GM23248 (cell line): ENCODE data around the gene ADAD2. TPM values are rescaled to one million over a fixed set of nuclear protein-coding genes. Genes with fewer than 3 reads are reported as not detected.
"Not testable (repeated sequence)": the region's sequence is repeated elsewhere in the genome, so short reads cannot be mapped to it uniquely, and the experiment has no call there.

ENCODE experiments used
- DNase-seq: peaks from one replicate; pipeline ENCODE4 v3.0.0-alpha.2; 2015
- H2AFZ ChIP-seq: fragments of 200-600 bp; sonication (generic); 2 replicates; pipeline ENCODE4 v1.6.1; 2016; ENCODE audit warnings: antibody characterized with exemption
- H3F3A ChIP-seq: fragments of 200-600 bp; sonication (generic); 2 replicates; pipeline ENCODE4 v1.6.1; 2016; ENCODE audit warnings: mild to moderate bottlenecking, antibody characterized with exemption, mixed run types; ENCODE audit not compliant: insufficient read depth
- H3K27ac ChIP-seq: fragments of 200-600 bp; sonication (generic); 2 replicates; pipeline ENCODE4 v1.5.1; 2016; ENCODE audit warnings: mild to moderate bottlenecking
- H3K27me3 ChIP-seq: fragments of 200-600 bp; sonication (generic); replicated peaks from 2 replicates; pipeline ENCODE4 v1.6.1; 2016; ENCODE audit warnings: mild to moderate bottlenecking; ENCODE audit not compliant: insufficient read depth
- H3K36me3 ChIP-seq: fragments of 200-600 bp; sonication (generic); 2 replicates; pipeline ENCODE4 v1.6.1; 2016; ENCODE audit warnings: low read depth, mild to moderate bottlenecking
- H3K4me1 ChIP-seq: fragments of 200-600 bp; sonication (generic); 2 replicates; pipeline ENCODE4 v1.6.1; 2016; ENCODE audit warnings: mild to moderate bottlenecking; ENCODE audit not compliant: insufficient read depth
- H3K4me2 ChIP-seq: fragments of 200-600 bp; sonication (generic); one replicate; pipeline ENCODE4 v1.6.1; 2016; ENCODE audit warnings: mild to moderate bottlenecking; ENCODE audit not compliant: unreplicated experiment
- H3K4me3 ChIP-seq: fragments of 200-600 bp; sonication (generic); 2 replicates; pipeline ENCODE4 v1.5.1; 2016; ENCODE audit warnings: mild to moderate bottlenecking
- H3K79me2 ChIP-seq: fragments of 200-600 bp; sonication (generic); 2 replicates; pipeline ENCODE4 v1.6.1; 2016; ENCODE audit warnings: mild to moderate bottlenecking; ENCODE audit not compliant: insufficient read depth
- H3K9ac ChIP-seq: fragments of 200-600 bp; sonication (generic); 2 replicates; pipeline ENCODE4 v1.6.1; 2016; ENCODE audit warnings: mild to moderate bottlenecking
- H3K9me2 ChIP-seq: fragments of 200-600 bp; sonication (generic); 2 replicates; pipeline ENCODE4 v1.6.1; 2016; ENCODE audit warnings: mixed run types, mild to moderate bottlenecking, moderate library complexity; ENCODE audit not compliant: insufficient read depth
- H3K9me3 ChIP-seq: fragments of 200-600 bp; sonication (generic); one replicate; pipeline ENCODE4 v1.6.1; 2017; ENCODE audit warnings: low read depth
- H4K20me1 ChIP-seq: fragments of 200-600 bp; sonication (generic); 2 replicates; pipeline ENCODE4 v1.6.0; 2016; ENCODE audit not compliant: insufficient read depth
- EZH2 ChIP-seq: fragments of 200-600 bp; sonication (generic); IDR thresholded peaks from 2 replicates; pipeline ENCODE4 v1.6.1; 2018; ENCODE audit warnings: antibody characterized with exemption, mild to moderate bottlenecking; ENCODE audit not compliant: insufficient read depth, poor library complexity, severe bottlenecking
- EZH2phosphoT487 ChIP-seq: fragments of 200-600 bp; sonication (generic); IDR thresholded peaks from 2 replicates; pipeline ENCODE4 v1.6.1; 2018; ENCODE audit warnings: antibody characterized with exemption, moderate library complexity, mild to moderate bottlenecking, low read depth; ENCODE audit not compliant: insufficient read depth
- WGBS, 2 experiments: methylation state at CpG; one replicate each; pipeline ENCODE4 v1.1.6; 2015 to 2017; ENCODE audit warnings: low lambda C conversion rate in 2 of 2, low coverage in 1 of 2; ENCODE audit errors: missing lambda C conversion rate in 2 of 2; 5-methylcytosine and 5-hydroxymethylcytosine counted together
- in situ Hi-C: fragments of 300-500 bp; cut with MboI; formaldehyde crosslinking; loops from 2 replicates; pipeline ENCODE4 v1.15.0; 2020
- polyA plus RNA-seq: library from polyadenylated mRNA; unstranded; fragments of >200 nt; fragmentation: Nextera tagmentation; extraction: Ambion mirVana; gene quantifications from 2 replicates; pipeline ENCODE4 v1.2.1, GENCODE V29; 2016
- total RNA-seq: library from RNA; depleted of rRNA; stranded (reverse); fragments of >200 nt; shearing (Covaris generic); gene quantifications from 2 replicates; pipeline ENCODE4 v1.2.3, GENCODE V29; 2014

ADAD2 gene
- total and polyA plus RNA-seq, 2 experiments from 2014 or later, result not detected

DNA sequence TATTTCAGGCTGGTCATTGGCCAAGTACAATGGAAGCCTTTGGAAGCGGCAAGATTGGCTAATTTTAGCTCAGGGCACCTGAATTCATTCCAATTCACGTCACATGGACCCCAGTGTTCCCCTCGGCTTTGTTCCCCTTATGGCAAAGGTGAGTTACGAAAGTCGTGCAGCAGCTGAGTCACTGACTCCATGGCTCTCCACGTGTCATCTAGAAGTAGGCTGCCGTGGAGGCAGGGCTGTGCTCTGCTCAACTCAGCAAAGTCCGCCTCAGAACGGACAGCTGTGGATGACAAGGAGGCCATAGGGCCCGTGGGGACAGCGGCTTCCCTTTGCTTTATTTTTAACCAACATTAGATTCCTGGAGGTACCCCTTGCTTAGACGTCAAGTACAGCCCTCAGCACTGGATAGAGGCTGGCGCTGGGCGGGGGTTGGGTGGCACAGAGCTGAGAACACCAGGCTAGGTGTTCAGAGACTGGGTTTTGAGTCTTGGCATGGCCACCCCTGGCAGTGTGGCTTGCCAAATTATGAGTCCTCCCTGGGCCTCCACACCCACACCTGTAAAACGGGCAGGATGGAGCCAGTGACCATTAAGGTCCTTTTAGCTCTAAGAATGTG is 23.6 kb downstream of the ADAD2 start:
- in situ Hi-C loops, result no loop called here

DNA sequence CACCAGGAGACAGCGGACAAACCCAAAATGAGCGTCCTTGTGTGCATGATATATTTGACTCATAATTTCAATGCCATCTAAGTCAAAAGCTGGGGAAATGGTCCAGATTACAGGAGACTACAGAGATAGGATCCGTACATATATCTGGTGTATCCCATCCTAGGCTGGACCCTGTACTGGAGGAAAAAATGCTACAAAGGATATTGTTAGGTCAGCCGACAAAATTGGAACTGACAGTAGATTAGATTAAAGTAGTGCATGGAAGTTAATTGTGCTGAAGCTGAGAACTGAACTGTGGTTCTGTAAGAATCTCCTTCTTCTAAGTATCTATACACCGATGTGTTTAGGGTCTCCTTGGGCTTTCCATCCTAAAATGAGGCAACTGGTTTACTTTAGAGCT is 24.6 kb downstream of the ADAD2 start:
- Histone ChIP-seq H3K36me3 (no peaks in the 10 kb centered on the region), H3K4me3 (no peak overlapping the region), H3K27me3 (peaks cover 4% of the 10 kb centered on the region), H3K9ac (no peak overlapping the region), H2AFZ (no peak overlapping the region), H3K4me1 (no peaks in the 10 kb centered on the region), H3K4me2 (no peak overlapping the region), H3K9me2 (no peaks in the 10 kb centered on the region), H4K20me1 (no peaks in the 10 kb centered on the region), H3K79me2 (no peaks in the 10 kb centered on the region), H3K27ac (no peak overlapping the region), H3F3A (no peaks in the 10 kb centered on the region), H3K9me3 (no peaks in the 10 kb centered on the region)
- DNase-seq, result no peak
- 79 to 82% methylated on average over 5 of the region's 5 CpGs for WGBS, 2 experiments
- TF ChIP-seq EZH2 (no peak), EZH2phosphoT487 (no peak)
- in situ Hi-C loops, result no loop called here

More for the DNA sequence above, 23.6 kb downstream of the ADAD2 start:
- no peak overlapping the region for H3K4me3 ChIP-seq
- H3F3A ChIP-seq, result no peaks in the 10 kb centered on the region
- no peaks in the 10 kb centered on the region for H3K79me2 ChIP-seq
- no peak for TF ChIP-seq EZH2phosphoT487
- no peak for TF ChIP-seq EZH2
- no peak overlapping the region for H3K27ac ChIP-seq
- DNase-seq, result no peak
- H3K27me3 ChIP-seq, result peaks cover 4% of the 10 kb centered on the region
- H3K9me3 ChIP-seq, result no peaks in the 10 kb centered on the region
- no peaks in the 10 kb centered on the region for H3K36me3 ChIP-seq
- 68 to 73% methylated on average over 15 of the region's 15 CpGs for WGBS, 2 experiments
- H3K9me2 ChIP-seq, result no peaks in the 10 kb centered on the region
- no peak overlapping the region for H3K9ac ChIP-seq
- no peak overlapping the region for H3K4me2 ChIP-seq
- H2AFZ ChIP-seq, result no peak overlapping the region
- no peaks in the 10 kb centered on the region for H3K4me1 ChIP-seq
- no peaks in the 10 kb centered on the region for H4K20me1 ChIP-seq

DNA sequence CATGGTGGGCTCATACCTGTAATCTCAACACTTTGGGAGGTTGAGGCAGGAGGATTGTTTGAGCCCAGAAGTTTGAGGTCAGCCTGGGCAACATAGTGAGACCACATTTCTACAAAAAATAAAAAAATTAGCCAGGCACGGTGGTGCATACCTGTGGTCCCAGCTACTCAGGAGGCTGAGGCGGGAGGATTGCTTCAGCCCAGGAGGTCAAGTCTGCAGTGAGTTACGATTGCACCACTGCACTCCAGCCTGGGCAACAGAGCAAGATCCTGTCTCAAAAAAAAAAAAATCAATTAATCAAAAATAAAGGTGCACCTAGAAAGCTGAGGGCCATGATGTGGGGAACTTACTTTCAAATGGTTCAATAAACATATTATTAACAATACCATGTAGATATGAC is 25.2 kb downstream of the ADAD2 start:
- H3K27me3 ChIP-seq, DNase-seq, H4K20me1 ChIP-seq, H3K4me2 ChIP-seq, H3K27ac ChIP-seq, H3K9me3 ChIP-seq, H3K9me2 ChIP-seq, H3K79me2 ChIP-seq, in situ Hi-C loops, H3K36me3 ChIP-seq, H3K4me3 ChIP-seq, H3K4me1 ChIP-seq, H3K9ac ChIP-seq, H2AFZ ChIP-seq, H3F3A ChIP-seq: not testable (repeated sequence)
- WGBS, 2 experiments, result 58 to 65% methylated on average over 3 of the region's 3 CpGs

DNA sequence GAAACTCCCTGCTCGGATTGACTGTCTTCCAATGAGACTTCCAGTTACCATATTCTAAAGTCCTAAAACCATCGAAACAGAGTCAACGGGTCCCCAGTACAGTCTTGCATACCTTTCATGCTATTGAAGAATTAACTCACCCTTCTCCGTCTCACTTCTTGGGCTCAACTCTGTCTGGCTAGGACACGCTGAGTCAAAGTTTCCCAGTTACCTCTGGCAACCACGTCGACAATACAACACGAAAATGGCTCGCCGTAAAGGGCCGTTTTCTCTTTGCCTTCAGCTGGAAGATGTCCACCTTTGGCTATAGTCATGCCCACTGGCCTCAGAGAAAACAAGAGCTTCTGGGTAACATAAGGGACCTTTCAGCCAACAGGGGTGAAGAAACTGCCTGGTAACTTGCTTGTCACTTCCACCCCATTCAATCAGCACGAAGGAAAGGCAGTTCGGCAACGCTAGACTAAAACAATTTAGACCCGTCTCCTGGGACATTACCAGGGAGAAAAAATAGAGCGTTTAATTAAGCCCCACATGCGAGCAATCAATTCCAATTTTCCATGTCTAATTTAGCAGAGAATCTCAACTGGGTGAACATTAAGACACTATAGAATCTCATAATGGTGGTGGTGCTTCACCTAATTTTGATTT is 27.3 kb downstream of the ADAD2 start:
- 56 to 59% methylated on average over 17 of the region's 17 CpGs for WGBS, 2 experiments

More for the DNA sequence above, 27.3 kb downstream of the ADAD2 start:
- Histone ChIP-seq H3F3A (no peaks in the 10 kb centered on the region), H3K9ac (no peak overlapping the region), H3K4me2 (no peak overlapping the region), H3K27me3 (no peaks in the 10 kb centered on the region; the same call in 1 of the 2 replicates), H4K20me1 (no peaks in the 10 kb centered on the region), H3K79me2 (no peaks in the 10 kb centered on the region), H3K9me2 (no peaks in the 10 kb centered on the region), H3K27ac (no peak overlapping the region), H3K36me3 (no peaks in the 10 kb centered on the region), H3K4me3 (no peak overlapping the region), H2AFZ (no peak overlapping the region), H3K4me1 (no peaks in the 10 kb centered on the region), H3K9me3 (no peaks in the 10 kb centered on the region)
- DNase-seq, result no peak
- in situ Hi-C loops, result no loop called here
- no peak for TF ChIP-seq EZH2phosphoT487
- no peak for TF ChIP-seq EZH2
